Kidney (tissue), 14 donors: Measurements from ENCODE around the gene CISTR. TPM values are rescaled to one million over a fixed set of nuclear protein-coding genes. Genes with fewer than 3 reads are reported as not detected.

Source experiments
- DNase-seq, 5 donors: peaks; one replicate each; pipeline ENCODE4 v3.0.0-alpha.2; 2013 to 2020
- FAIRE-seq: peaks from 2 replicates; lab custom pipeline; 2012; peaks lifted over from hg19 to GRCh38; lab: Jason Lieb, UNC
- H3K27ac ChIP-seq, 2 donors: one replicate each; pipeline ENCODE4 v1.7.0; 2013; ENCODE audit warnings: low read depth in 2 of 2, low read length in 2 of 2, inconsistent platforms in 1 of 2
- H3K27me3 ChIP-seq: one replicate; pipeline ENCODE4 v1.7.1; 2013; ENCODE audit warnings: low read length, inconsistent platforms; ENCODE audit not compliant: control insufficient read depth, insufficient read depth
- H3K36me3 ChIP-seq, 3 donors: one replicate each; pipeline versions ENCODE4 v1.7.0 to v1.7.1; 2013; ENCODE audit warnings: low read length in 3 of 3, control low read depth in 1 of 3, inconsistent platforms in 1 of 3; ENCODE audit not compliant: insufficient read depth in 3 of 3, control insufficient read depth in 2 of 3
- H3K4me1 ChIP-seq, 3 donors: one replicate each; pipeline versions ENCODE4 v1.7.0 to v1.7.1; 2013; ENCODE audit warnings: low read length in 3 of 3, inconsistent platforms in 1 of 3, low read depth in 1 of 3; ENCODE audit not compliant: control insufficient read depth in 2 of 3, insufficient read depth in 2 of 3
- H3K4me3 ChIP-seq, 3 donors: one replicate each; pipeline versions ENCODE4 v1.7.0 to v1.8.1; 2013; ENCODE audit warnings: low read length in 3 of 3, control low read depth in 1 of 3, inconsistent platforms in 1 of 3
- H3K9ac ChIP-seq, 3 donors: one replicate each; pipeline versions ENCODE4 v1.7.0 to v1.7.1; 2013; ENCODE audit warnings: low read length in 3 of 3, control low read depth in 1 of 3, inconsistent platforms in 1 of 3
- H3K9me3 ChIP-seq, 3 donors: one replicate each; pipeline versions ENCODE4 v1.7.0 to v1.7.1; 2013; ENCODE audit warnings: low read length in 3 of 3, control low read depth in 1 of 3, inconsistent platforms in 1 of 3; ENCODE audit not compliant: control insufficient read depth in 2 of 3, insufficient read depth in 1 of 3
- intact Hi-C: fragments of 100-400 bp; cut with DNase I; formaldehyde crosslinking; loops from one replicate; pipeline ENCODE4 v1.11.1; 2022
- polyA plus RNA-seq: library from polyadenylated mRNA; stranded (reverse); fragments of 350-450 nt; fragmentation: Illumina TruSeq; extraction: RNeasy Lipid Tissue Mini Kit (QIAGEN cat#74804); gene quantifications from one replicate; pipeline ENCODE4 v1.2.3, GENCODE V29; 2014; ENCODE audit warnings: low read depth, low replicate concordance; ENCODE audit not compliant: insufficient read depth
- total RNA-seq: library from RNA; stranded (reverse); fragmentation: NEBNext Ultra II Directional; extraction: Animal tissue kit (Norgen Biotek cat#: 25700); gene quantifications from one replicate; pipeline ENCODE4 v1.2.1, GENCODE V29; 2021
- TF ChIP-seq, protein P1 (sequence below): IDR thresholded peaks from 3 replicates; pipeline ENCODE4 v1.5.1; 2012; ENCODE audit warnings: mild to moderate bottlenecking, moderate library complexity, borderline replicate concordance; ENCODE audit not compliant: insufficient read depth; ENCODE audit errors: extremely low read depth
- donor health status: control.
- donor health status: control.
- donor health status: control.
- donor health status: control.
- donor health status: control.
- donor health status: DM: yes; HTN: yes; CAD: no.
- donor health status: Normal renal cell carcinoma (clear cell type).

CISTR gene
- total and polyA plus RNA-seq, 2 donors from 2014 or later, result not detected

DNA sequence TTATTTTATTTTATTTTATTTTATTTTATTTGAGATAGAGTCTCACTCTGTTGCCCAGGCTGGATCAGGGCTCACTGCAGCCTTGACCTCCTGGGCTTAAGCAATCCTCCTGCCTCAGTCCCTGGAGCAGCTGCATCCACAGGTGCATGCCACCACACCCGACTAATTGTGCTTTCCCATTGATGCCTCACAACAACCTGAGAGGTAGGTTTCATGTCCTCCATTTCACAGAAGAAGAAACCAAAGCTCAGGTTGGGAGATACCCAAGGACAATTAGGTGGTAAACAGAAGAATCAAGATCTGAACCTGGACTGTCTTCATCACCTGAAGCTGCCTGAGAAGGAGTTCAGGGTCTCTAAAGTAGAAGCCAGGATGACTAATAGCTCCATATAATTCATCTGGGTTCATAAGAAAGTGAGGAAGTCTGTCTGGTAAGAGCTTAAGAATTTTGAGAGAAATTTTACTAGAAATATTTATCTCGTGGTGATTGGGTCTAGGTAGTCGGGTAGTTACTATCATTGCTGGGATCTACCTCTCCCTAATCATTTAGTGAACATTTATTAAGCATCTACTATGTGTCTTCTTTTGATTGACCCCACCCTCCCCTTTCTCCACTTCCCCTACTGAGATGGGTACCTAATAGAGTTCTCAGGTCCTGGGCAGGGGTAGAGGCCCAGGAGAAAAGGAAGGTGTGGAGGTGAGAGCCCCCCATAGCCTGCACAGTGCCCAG, 52.7 kb downstream of the CISTR start:
- intact Hi-C loops, result no loop called here
- no peaks in the 10 kb centered on the region for H3K36me3 ChIP-seq
- no peak overlapping the region for H3K4me3 ChIP-seq
- no peaks in the 10 kb centered on the region for H3K9me3 ChIP-seq
- H3K9ac ChIP-seq, result no peak overlapping the region
- peaks cover 0 to 5% (median 0%) of the 10 kb centered on the region in 3 donors for H3K4me1 ChIP-seq
- FAIRE-seq (no peak), DNase-seq (no peak)
- H3K27ac ChIP-seq, result no peak overlapping the region
- TF ChIP-seq, protein P1, sequence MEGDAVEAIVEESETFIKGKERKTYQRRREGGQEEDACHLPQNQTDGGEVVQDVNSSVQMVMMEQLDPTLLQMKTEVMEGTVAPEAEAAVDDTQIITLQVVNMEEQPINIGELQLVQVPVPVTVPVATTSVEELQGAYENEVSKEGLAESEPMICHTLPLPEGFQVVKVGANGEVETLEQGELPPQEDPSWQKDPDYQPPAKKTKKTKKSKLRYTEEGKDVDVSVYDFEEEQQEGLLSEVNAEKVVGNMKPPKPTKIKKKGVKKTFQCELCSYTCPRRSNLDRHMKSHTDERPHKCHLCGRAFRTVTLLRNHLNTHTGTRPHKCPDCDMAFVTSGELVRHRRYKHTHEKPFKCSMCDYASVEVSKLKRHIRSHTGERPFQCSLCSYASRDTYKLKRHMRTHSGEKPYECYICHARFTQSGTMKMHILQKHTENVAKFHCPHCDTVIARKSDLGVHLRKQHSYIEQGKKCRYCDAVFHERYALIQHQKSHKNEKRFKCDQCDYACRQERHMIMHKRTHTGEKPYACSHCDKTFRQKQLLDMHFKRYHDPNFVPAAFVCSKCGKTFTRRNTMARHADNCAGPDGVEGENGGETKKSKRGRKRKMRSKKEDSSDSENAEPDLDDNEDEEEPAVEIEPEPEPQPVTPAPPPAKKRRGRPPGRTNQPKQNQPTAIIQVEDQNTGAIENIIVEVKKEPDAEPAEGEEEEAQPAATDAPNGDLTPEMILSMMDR, result no peak
- peaks cover 27% of the 10 kb centered on the region for H3K27me3 ChIP-seq

DNA sequence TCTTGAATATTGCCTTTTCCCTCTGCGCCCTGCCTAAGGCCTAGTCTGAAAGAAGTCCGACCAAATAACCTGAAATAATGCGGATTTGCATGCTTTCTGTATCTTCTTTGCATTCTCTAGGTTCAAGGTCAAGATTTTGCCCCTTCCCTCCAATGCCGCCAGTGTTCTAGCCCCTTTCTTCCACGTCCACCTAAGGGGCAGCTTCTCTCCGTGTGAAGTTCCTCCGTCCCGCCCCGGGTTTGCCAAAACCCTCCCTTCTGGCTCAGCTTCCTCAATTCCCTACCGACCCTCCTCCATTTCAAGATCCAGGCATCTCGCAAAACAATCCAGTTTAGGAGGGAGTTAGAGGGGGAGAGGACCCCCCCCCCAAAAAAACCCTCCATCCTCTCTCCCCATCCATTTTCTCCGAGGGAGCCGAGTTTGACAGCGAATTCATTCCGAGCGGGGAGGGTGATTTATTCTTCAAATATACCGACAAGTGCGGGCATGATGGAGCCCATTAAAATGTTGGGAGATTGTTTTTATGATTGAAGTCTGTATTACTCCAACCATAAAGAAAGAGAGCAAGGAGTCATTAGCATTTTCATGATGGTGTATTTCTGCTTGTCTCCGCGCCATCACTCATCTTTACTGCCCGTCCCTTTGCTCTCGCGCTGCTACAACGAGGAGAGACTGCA, 55.0 kb downstream of the CISTR start:
- Histone ChIP-seq H3K4me1 (peaks cover 0 to 5% (median 0%) of the 10 kb centered on the region in 3 donors), H3K9ac (peak overlapping the region in 1 of 3 donors; percentile 4), H3K27me3 (peaks cover 26% of the 10 kb centered on the region), H3K9me3 (no peaks in the 10 kb centered on the region), H3K36me3 (no peaks in the 10 kb centered on the region), H3K27ac (no peak overlapping the region), H3K4me3 (peak overlapping the region; percentile 36 to 53 (median 38))
- FAIRE-seq (no peak), DNase-seq (peak in 4 of 5 donors; percentile 48 to 81 (median 64))
- intact Hi-C loops, result no loop called here
- TF ChIP-seq, protein P1, result no peak

Other genes starting within 250 kb of the CISTR start
- not detected for gene NPFF, start 244.5 kb downstream of the CISTR start, total RNA-seq
- gene NPFF, start 244.5 kb downstream of the CISTR start, polyA plus RNA-seq, result 1.3 TPM
- 54.7 TPM for gene ATF7, start 125.6 kb downstream of the CISTR start, total RNA-seq
- gene ATF7, start 125.6 kb downstream of the CISTR start, polyA plus RNA-seq, result 16.2 TPM
- gene ATP5MC2, start 75.9 kb downstream of the CISTR start, total RNA-seq, result 271 TPM
- gene ATP5MC2, start 75.9 kb downstream of the CISTR start, polyA plus RNA-seq, result 939 TPM
- gene CALCOCO1, start 24.5 kb downstream of the CISTR start, total RNA-seq, result 109 TPM
- 82.2 TPM for gene CALCOCO1, start 24.5 kb downstream of the CISTR start, polyA plus RNA-seq
- not detected for gene HOXC13, start 186.9 kb upstream of the CISTR start, total RNA-seq
- gene HOXC13, start 186.9 kb upstream of the CISTR start, polyA plus RNA-seq, result not detected
- not detected for gene HOXC12, start 202.9 kb upstream of the CISTR start, total RNA-seq
- gene HOXC12, start 202.9 kb upstream of the CISTR start, polyA plus RNA-seq, result not detected
- gene HOXC11, start 221.1 kb upstream of the CISTR start, total RNA-seq, result 1.4 TPM
- 0.75 TPM for gene HOXC11, start 221.1 kb upstream of the CISTR start, polyA plus RNA-seq
- gene HOTAIR, start 223.0 kb upstream of the CISTR start, total RNA-seq, result 0.76 TPM
- gene HOTAIR, start 223.0 kb upstream of the CISTR start, polyA plus RNA-seq, result 0.52 TPM
- 50.7 TPM for gene HOXC10, start 233.2 kb upstream of the CISTR start, total RNA-seq
- gene HOXC10, start 233.2 kb upstream of the CISTR start, polyA plus RNA-seq, result 49.7 TPM
- 16.5 TPM for gene HOXC9, start 248.2 kb upstream of the CISTR start, total RNA-seq
- 11.7 TPM for gene HOXC9, start 248.2 kb upstream of the CISTR start, polyA plus RNA-seq